Measurements from ENCODE around the gene ARID3A. TPM values are rescaled to one million over a fixed set of nuclear protein-coding genes. Genes with fewer than 3 reads are reported as not detected.
A peak's percentile ranks its signal among the peaks of the same experiment; 100 is the strongest.

ARID3A gene
- total RNA-seq, 2 donors from 2014 or later: 121 to 124 TPM

- H3K27me3 Mint-ChIP-seq (ENCODE audit: insufficient read depth): peaks cover 17% of the 10 kb centered on the region
- Histone ChIP-seq H3K9me3 (ENCODE audit: control insufficient read depth, low read length) (no peaks in the 10 kb centered on the region), H3K27me3 (ENCODE audit: control insufficient read depth, insufficient read depth, low read length, poor library complexity, severe bottlenecking) (peaks cover 17% of the 10 kb centered on the region), H3K27ac (ENCODE audit: low read depth, low read length) (no peak overlapping the region), H3K4me3 (ENCODE audit: low read length) (no peak overlapping the region), H3K9ac (ENCODE audit: extremely low read depth, low read length, poor library complexity, severe bottlenecking) (no peak overlapping the region), H3K4me1 (ENCODE audit: control insufficient read depth, insufficient read depth, low read length) (no peaks in the 10 kb centered on the region), H3K36me3 (ENCODE audit: control insufficient read depth, insufficient read depth, low read length) (no peaks in the 10 kb centered on the region)
- peak overlapping the region; percentile 27 for H3K27ac Mint-ChIP-seq
- H3K9me3 Mint-ChIP-seq: peaks cover 8% of the 10 kb centered on the region
- TF ChIP-seq, protein P1, sequence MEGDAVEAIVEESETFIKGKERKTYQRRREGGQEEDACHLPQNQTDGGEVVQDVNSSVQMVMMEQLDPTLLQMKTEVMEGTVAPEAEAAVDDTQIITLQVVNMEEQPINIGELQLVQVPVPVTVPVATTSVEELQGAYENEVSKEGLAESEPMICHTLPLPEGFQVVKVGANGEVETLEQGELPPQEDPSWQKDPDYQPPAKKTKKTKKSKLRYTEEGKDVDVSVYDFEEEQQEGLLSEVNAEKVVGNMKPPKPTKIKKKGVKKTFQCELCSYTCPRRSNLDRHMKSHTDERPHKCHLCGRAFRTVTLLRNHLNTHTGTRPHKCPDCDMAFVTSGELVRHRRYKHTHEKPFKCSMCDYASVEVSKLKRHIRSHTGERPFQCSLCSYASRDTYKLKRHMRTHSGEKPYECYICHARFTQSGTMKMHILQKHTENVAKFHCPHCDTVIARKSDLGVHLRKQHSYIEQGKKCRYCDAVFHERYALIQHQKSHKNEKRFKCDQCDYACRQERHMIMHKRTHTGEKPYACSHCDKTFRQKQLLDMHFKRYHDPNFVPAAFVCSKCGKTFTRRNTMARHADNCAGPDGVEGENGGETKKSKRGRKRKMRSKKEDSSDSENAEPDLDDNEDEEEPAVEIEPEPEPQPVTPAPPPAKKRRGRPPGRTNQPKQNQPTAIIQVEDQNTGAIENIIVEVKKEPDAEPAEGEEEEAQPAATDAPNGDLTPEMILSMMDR (conservative IDR thresholded peaks at IDR 0.05): no peak
- DNase-seq: no peak
- H3K36me3 Mint-ChIP-seq (ENCODE audit: low read depth): peaks cover 12% of the 10 kb centered on the region
- H3K4me1 Mint-ChIP-seq: no peaks in the 10 kb centered on the region
- 91 to 93% methylated on average over 33 to 70 of the region's 70 CpGs for WGBS, 2 experiments (ENCODE audit: insufficient coverage in 1 of 2, insufficient read length in 1 of 2)
- H3K4me3 Mint-ChIP-seq: no peak overlapping the region
Measured at GRCh38 chr19:1004803-1005664, 79.2 kb downstream of the ARID3A start.

DNA sequence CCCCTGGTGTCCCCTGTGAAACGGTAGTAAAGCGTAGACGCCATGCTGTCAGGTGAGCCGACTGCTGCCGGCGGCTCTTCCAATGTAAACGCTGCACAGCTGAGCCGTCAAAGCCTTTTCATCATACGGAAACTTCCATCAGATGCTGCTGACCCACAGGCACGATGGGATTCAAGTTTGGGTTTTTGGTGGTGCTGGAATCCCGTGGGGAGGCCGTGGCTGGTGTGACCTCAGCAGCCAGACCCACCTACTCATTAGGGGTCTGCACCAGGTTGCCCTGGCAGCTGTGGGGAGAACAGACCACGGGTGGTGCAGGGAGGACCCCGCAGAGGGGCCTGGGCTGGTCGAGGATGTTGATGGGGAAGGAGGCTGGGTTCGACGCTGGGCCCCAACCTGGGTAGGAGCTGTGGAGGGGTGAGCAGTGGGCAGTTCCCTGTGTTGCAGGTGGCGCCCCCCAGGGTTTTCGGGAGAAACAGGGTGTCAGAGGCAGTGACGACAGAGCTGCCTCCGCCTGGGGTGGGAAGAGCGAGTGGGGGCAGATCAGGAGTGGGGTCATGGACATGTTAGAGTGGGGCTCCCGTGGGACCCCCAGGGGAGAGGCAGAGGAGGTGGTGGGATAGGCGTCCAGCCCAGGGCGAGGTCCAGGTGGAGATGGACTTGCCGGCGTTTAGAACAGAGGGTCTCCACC, 81.0 kb downstream of the ARID3A start:
- H3K9me3 ChIP-seq (ENCODE audit: control insufficient read depth, low read length): no peaks in the 10 kb centered on the region

More for the DNA sequence above, 81.0 kb downstream of the ARID3A start:
- TF ChIP-seq, protein P1 (conservative IDR thresholded peaks at IDR 0.05): no peak
- Mint-ChIP-seq H3K36me3 (ENCODE audit: low read depth) (peaks cover 13% of the 10 kb centered on the region), H3K27ac (no peak overlapping the region), H3K4me3 (no peak overlapping the region), H3K9me3 (peaks cover 8% of the 10 kb centered on the region), H3K4me1 (no peaks in the 10 kb centered on the region), H3K27me3 (ENCODE audit: insufficient read depth) (peaks cover 5% of the 10 kb centered on the region)
- Histone ChIP-seq H3K27ac (ENCODE audit: low read depth, low read length) (no peak overlapping the region), H3K27me3 (ENCODE audit: control insufficient read depth, insufficient read depth, low read length, poor library complexity, severe bottlenecking) (peaks cover 5% of the 10 kb centered on the region), H3K4me3 (ENCODE audit: low read length) (no peak overlapping the region), H3K4me1 (ENCODE audit: control insufficient read depth, insufficient read depth, low read length) (no peaks in the 10 kb centered on the region), H3K9ac (ENCODE audit: extremely low read depth, low read length, poor library complexity, severe bottlenecking) (no peak overlapping the region), H3K36me3 (ENCODE audit: control insufficient read depth, insufficient read depth, low read length) (no peaks in the 10 kb centered on the region)
- 88 to 90% methylated on average over 18 to 27 of the region's 27 CpGs for WGBS, 2 experiments (ENCODE audit: insufficient coverage in 1 of 2, insufficient read length in 1 of 2)
- DNase-seq: no peak

All from endodermal cell (in vitro differentiated cells).